VCaP (cell line): ENCODE results near the gene CXXC1.
"Not testable (repeated sequence)": the region's sequence is repeated elsewhere in the genome, so short reads cannot be mapped to it uniquely, and the experiment has no call there.

ENCODE experiments used
- H3K27ac ChIP-seq: fragments of 450-650 bp; 2 replicates; pipeline ENCODE4 v1.5.1; 2017
- CTCF ChIP-seq: fragments of 450-650 bp; conservative IDR thresholded peaks from 2 replicates; pipeline ENCODE4 v1.5.1; 2017; ENCODE audit warnings: mild to moderate bottlenecking, moderate library complexity

The CXXC1 gene

GRCh38 chr18:50262977-50263376, 24.5 kb downstream of the CXXC1 start:
- TF ChIP-seq CTCF, result no peak
- no peak overlapping the region for H3K27ac ChIP-seq

- H3K27ac ChIP-seq, result no peak overlapping the region
These were observed 36.6 kb downstream of the CXXC1 start for GRCh38 chr18:50250935-50251334.

GRCh38 chr18:50249576-50249975, 37.9 kb downstream of the CXXC1 start:
- H3K27ac ChIP-seq, result no peak overlapping the region
- TF ChIP-seq CTCF, result no peak

More at GRCh38 chr18:50250935-50251334, 36.6 kb downstream of the CXXC1 start:
- no peak for TF ChIP-seq CTCF

GRCh38 chr18:50247561-50247960, 39.9 kb downstream of the CXXC1 start:
- no peak for TF ChIP-seq CTCF
- no peak overlapping the region for H3K27ac ChIP-seq

GRCh38 chr18:50241768-50242167, 45.7 kb downstream of the CXXC1 start:
- not testable (repeated sequence) for H3K27ac ChIP-seq

- TF ChIP-seq CTCF, result no peak
- H3K27ac ChIP-seq, result no peak overlapping the region
These were observed 47.4 kb downstream of the CXXC1 start for GRCh38 chr18:50240080-50240563.

GRCh38 chr18:50232419-50232818, 55.1 kb downstream of the CXXC1 start:
- TF ChIP-seq CTCF, result no peak
- H3K27ac ChIP-seq, result no peak overlapping the region
